Measurements from ENCODE around the gene AHNAK. TPM values are rescaled to one million over a fixed set of nuclear protein-coding genes. Genes with fewer than 3 reads are reported as not detected.
A peak's percentile ranks its signal among the peaks of the same experiment; 100 is the strongest.
"Not testable (repeated sequence)": the region's sequence is repeated elsewhere in the genome, so short reads cannot be mapped to it uniquely, and the experiment has no call there.

The AHNAK gene
- total RNA-seq, 2 donors from 2014 or later = 17.6 to 97.3 TPM

GRCh38 chr11:62516736-62517371 is 29.8 kb downstream of the AHNAK start:
- Mint-ChIP-seq H3K36me3 (no peaks in the 10 kb centered on the region), H3K9me3 (no peaks in the 10 kb centered on the region), H3K27ac (no peak overlapping the region)
- no peak for DNase-seq (ENCODE audit: low spot score in 2 of 2)
- ATAC-seq = no peak

- H3K9me3 Mint-ChIP-seq = no peaks in the 10 kb centered on the region
- H3K27ac Mint-ChIP-seq = no peak overlapping the region
- ATAC-seq = peak; percentile 32 to 76
- H3K36me3 Mint-ChIP-seq = no peaks in the 10 kb centered on the region
- DNase-seq (ENCODE audit: low spot score in 2 of 2) = no peak
Observed at GRCh38 chr11:62514151-62514550, 32.5 kb downstream of the AHNAK start.

DNA sequence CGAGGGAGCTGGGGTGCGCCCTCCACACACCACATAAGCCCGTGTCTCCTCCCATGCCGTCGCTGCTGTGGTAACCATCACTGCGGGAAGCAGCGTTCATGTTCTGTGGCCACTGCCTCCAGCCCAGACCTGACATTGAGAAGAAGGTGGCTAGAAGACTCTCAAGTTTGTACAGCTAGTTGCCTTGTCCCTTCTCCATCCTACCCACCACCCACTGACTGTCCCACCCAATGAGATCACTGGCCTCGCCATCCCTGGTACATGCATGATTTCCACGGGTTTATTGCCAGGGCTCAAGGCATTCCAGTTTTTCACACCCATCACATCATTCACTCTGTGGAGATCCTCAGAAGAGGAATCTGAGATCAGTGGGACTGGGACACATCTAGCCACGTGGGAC is 33.0 kb downstream of the AHNAK start:
- Mint-ChIP-seq H3K27ac (peak overlapping the region in 1 of 2 donors; percentile 68), H3K9me3 (no peaks in the 10 kb centered on the region), H3K36me3 (no peaks in the 10 kb centered on the region)
- no peak for DNase-seq (ENCODE audit: low spot score in 2 of 2)
- no peak for ATAC-seq

- ATAC-seq (no peak), DNase-seq (ENCODE audit: low spot score in 2 of 2) (no peak)
- Mint-ChIP-seq H3K27ac (no peak overlapping the region), H3K9me3 (no peaks in the 10 kb centered on the region), H3K36me3 (no peaks in the 10 kb centered on the region)
Observed at GRCh38 chr11:62512961-62513360, 33.6 kb downstream of the AHNAK start.

- H3K36me3 Mint-ChIP-seq = no peaks in the 10 kb centered on the region
- ATAC-seq (no peak), DNase-seq (ENCODE audit: low spot score in 2 of 2) (no peak)
- no peaks in the 10 kb centered on the region for H3K9me3 Mint-ChIP-seq
- no peak overlapping the region for H3K27ac Mint-ChIP-seq
Observed at GRCh38 chr11:62508336-62509058, 38.1 kb downstream of the AHNAK start.

GRCh38 chr11:62507125-62507422 is 39.5 kb downstream of the AHNAK start:
- Mint-ChIP-seq H3K9me3 (no peaks in the 10 kb centered on the region), H3K27ac (no peak overlapping the region), H3K36me3 (no peaks in the 10 kb centered on the region)
- ATAC-seq (no peak), DNase-seq (ENCODE audit: low spot score in 2 of 2) (no peak)

DNA sequence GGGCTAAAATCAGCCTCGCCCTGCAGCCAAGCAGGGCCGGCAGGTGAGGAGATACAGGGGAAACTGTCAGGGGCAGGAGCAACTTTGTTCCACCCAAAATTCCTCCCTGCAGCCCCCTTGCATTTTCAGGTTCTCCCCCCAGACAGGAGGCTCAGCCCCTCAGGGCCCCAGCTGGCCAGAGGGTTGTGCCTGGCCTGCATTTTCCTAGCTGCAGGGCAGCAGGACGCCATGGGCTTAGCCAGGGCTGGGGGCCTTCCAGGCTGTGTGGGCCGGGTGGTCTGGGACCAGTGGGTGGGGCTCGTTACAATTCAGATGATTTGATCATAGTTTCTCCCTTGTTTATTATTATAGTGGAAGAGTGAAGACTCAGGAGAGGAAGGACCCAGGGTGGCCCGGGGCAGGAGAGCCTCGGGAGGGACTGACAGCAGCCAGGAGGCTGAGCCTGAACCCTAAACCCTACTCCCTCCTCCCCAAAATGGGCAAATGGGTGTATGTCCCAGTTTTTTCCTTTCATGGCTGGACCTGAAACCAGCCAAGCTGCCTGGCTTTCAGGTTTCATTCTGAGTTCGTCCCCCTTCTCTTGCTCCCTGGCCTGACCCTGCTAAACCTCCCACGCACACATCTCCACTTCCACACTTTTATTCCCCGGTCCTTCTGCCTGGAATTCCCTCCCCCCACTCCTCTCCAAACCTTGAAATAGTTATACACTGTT is 40.0 kb downstream of the AHNAK start:
- Mint-ChIP-seq H3K36me3 (no peaks in the 10 kb centered on the region), H3K9me3 (no peaks in the 10 kb centered on the region), H3K27ac (no peak overlapping the region)
- no peak for DNase-seq (ENCODE audit: low spot score in 2 of 2)
- peak in 1 of 2 donors; percentile 14 for ATAC-seq

DNA sequence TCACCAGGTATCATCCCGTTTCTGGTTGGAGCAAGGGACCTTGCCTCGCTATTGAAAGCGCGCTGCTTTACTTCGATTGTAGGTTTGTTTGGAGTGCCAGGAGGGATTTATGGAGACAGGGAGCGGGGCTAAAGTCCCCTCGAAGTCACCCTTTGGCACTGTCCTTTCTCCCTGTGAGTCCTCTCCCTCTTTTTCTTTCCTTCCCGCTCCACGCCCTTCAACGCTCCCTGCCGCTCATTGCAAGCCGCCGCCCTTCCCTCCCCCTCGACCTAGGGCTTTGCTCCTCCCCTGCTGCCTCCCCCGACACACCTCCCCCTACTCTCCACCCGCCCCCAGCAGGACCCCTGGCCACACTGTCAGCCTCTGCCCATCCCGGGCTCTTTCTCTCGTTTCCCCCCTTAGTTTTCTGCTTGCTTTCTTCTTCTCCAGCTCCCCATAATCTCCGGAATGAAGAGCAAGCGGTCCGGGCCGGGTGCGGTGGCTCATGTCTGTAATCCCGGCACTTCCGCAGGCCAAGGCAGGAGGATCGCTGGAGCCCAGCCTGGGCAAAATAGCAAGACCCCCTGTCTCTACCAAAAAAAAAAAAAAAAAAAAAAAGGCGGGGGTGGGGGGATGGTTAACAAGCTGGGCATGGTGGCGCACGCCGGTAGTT is 41.0 kb downstream of the AHNAK start:
- no peaks in the 10 kb centered on the region for H3K9me3 Mint-ChIP-seq
- DNase-seq (ENCODE audit: low spot score in 2 of 2) (no peak), ATAC-seq (no peak)
- H3K36me3 Mint-ChIP-seq = no peaks in the 10 kb centered on the region
- H3K27ac Mint-ChIP-seq = no peak overlapping the region

GRCh38 chr11:62505059-62505439 is 41.6 kb downstream of the AHNAK start:
- Mint-ChIP-seq H3K27ac (no peak overlapping the region), H3K36me3 (no peaks in the 10 kb centered on the region), H3K9me3 (no peaks in the 10 kb centered on the region)
- DNase-seq (ENCODE audit: low spot score in 2 of 2) = no peak
- no peak for ATAC-seq

GRCh38 chr11:62504158-62504973 is 42.2 kb downstream of the AHNAK start:
- ATAC-seq = no peak
- DNase-seq (ENCODE audit: low spot score in 2 of 2) = no peak
- Mint-ChIP-seq H3K9me3 (no peaks in the 10 kb centered on the region), H3K36me3 (no peaks in the 10 kb centered on the region), H3K27ac (peak overlapping the region in 1 of 2 donors; percentile 79)

DNA sequence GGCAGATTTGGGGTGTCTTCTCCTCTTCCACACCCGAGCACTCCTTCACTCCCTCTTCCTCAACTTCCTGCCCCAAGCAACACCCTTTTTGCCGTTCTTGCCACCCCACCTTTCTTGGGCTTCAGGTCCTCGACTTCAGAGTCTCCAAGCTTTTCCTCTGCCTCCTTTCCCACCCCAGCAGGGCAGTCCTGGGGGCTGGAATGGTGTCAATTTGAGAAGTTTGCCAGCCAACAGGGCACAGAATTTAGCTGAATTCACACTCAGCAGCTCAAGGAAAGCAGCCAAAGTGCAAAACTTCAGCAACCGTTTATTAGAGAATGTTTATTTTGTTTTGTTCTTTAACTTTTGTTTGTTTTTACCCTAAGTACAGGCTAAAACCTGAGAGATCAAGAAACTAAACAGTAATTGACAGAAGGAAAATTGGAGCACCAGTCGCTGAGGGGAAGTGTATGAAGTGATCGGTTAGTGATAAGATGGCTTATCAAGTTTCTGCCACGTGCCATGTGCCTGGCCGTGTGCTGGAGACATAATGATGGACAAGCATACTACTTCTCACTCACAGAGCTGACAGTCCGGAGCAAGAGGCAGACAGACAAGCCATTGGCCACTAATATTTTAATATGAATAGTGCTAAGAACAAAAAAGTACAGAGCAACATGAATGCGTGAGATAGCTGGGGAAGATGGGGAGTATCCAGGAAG is 44.4 kb downstream of the AHNAK start:
- Mint-ChIP-seq H3K27ac (no peak overlapping the region), H3K9me3 (no peaks in the 10 kb centered on the region), H3K36me3 (no peaks in the 10 kb centered on the region)
- ATAC-seq = no peak
- no peak for DNase-seq (ENCODE audit: low spot score in 2 of 2)

GRCh38 chr11:62501432-62501891 is 45.1 kb downstream of the AHNAK start:
- Mint-ChIP-seq H3K9me3 (no peaks in the 10 kb centered on the region), H3K27ac (no peak overlapping the region), H3K36me3 (no peaks in the 10 kb centered on the region)
- ATAC-seq = no peak
- DNase-seq (ENCODE audit: low spot score in 2 of 2) = no peak

- no peaks in the 10 kb centered on the region for H3K9me3 Mint-ChIP-seq
- no peak for DNase-seq (ENCODE audit: low spot score in 2 of 2)
- H3K27ac Mint-ChIP-seq = no peak overlapping the region
- H3K36me3 Mint-ChIP-seq = no peaks in the 10 kb centered on the region
- ATAC-seq = no peak
Observed at GRCh38 chr11:62500650-62501030, 46.0 kb downstream of the AHNAK start.

DNA sequence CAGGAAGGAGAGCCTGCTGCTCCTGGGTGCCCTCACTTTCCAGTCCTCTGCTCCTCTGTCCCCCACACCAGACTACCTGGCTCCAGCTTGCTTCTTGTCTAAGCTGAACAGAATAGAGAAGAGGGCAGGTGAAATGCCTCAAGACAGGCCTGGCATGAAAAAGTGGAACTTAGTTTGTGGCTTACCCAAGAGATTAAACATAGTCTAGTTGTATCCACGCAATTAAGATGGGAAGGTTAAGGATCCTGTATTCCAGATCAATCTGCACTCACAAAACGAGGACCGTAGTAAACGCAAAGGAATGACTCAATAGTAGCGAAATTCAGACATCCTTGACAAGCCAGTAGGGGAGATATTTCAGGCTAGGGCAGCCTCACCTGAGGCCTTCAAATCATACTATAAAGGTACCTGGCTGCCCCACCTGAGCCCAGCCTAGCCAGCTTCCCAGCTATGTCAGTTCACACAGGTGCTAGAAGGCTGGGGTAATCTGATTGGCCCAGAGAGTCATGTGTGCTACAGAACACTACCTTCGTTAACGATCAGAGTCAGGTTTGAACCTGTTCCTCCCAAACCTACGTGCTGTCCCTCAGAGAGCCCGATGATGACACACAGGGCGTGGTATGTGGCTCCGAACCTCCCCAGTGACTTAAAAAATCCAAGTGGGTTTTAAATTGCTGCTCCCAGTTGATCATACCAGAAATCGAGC is 46.5 kb downstream of the AHNAK start:
- no peak for ATAC-seq

DNA sequence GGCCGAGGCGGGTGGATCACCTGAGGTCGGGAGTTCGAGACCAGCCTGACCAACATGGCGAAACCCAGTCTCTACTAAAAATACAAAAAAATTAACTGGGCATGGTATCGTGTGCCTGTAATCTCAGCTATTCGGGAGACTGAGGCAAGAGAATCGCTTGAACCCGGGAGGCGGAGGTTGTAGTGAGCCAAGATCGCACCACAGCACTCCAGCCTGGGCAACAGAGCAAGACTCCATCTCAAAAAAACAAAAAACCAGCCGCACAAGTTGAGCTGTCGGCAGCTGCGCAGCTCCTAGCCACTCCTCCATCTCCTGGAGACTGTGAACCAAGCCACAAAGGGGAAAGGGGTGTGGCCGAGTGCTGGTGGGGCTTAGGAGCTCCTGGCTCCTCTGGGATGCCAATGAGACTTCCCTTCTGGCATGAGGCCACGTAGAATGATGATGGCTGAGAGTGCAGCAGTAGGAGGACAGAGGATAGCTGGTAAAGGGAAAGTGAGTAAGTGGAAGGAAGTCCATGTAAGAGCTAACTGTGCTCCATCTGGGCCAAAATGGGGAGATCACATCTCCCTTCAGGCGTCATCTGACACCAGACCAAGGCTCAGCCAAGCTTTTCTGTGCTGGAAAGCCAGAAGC is 47.2 kb downstream of the AHNAK start:
- DNase-seq (ENCODE audit: low spot score in 2 of 2); H3K9me3 Mint-ChIP-seq: not testable (repeated sequence)

More for the DNA sequence above, 46.5 kb downstream of the AHNAK start:
- no peak overlapping the region for H3K27ac Mint-ChIP-seq
- H3K36me3 Mint-ChIP-seq = no peaks in the 10 kb centered on the region
- no peaks in the 10 kb centered on the region for H3K9me3 Mint-ChIP-seq
- no peak for DNase-seq (ENCODE audit: low spot score in 2 of 2)

More for the DNA sequence above, 47.2 kb downstream of the AHNAK start:
- H3K27ac Mint-ChIP-seq, ATAC-seq, H3K36me3 Mint-ChIP-seq: not testable (repeated sequence)
